Lower lobe of right lung (tissue), 2 donors: Measurements from ENCODE around the gene PPM1J. TPM values are rescaled to one million over a fixed set of nuclear protein-coding genes. Genes with fewer than 3 reads are reported as not detected.

ENCODE experiments used
- ATAC-seq, 2 donors: fragments of 200-7000 bp; cut with Tn5 transposase; one replicate each; pipeline ENCODE4 v1.9.1; 2020 to 2022; ENCODE audit warnings: mild to moderate bottlenecking in 2 of 2, moderate library complexity in 2 of 2
- DNase-seq: peaks from one replicate; pipeline ENCODE4 v3.0.0-alpha.2; 2020
- H3K27ac ChIP-seq: fragments of 200-600 bp; one replicate; pipeline ENCODE4 v1.8.0; 2022
- H3K27me3 ChIP-seq: fragments of 200-600 bp; one replicate; pipeline ENCODE4 v1.8.0; 2022; ENCODE audit warnings: low read depth
- H3K36me3 ChIP-seq: fragments of 200-600 bp; one replicate; pipeline ENCODE4 v1.8.0; 2022; ENCODE audit warnings: mild to moderate bottlenecking
- H3K4me1 ChIP-seq: fragments of 200-600 bp; one replicate; pipeline ENCODE4 v1.8.0; 2022
- H3K4me3 ChIP-seq: fragments of 200-600 bp; one replicate; pipeline ENCODE4 v1.8.0; 2022; ENCODE audit warnings: mild to moderate bottlenecking
- H3K9me3 ChIP-seq: fragments of 200-600 bp; one replicate; pipeline ENCODE4 v1.8.0; 2022
- intact Hi-C: fragments of 100-400 bp; cut with DNase I; formaldehyde crosslinking; loops from one replicate; pipeline ENCODE4 v1.11.0; 2022
- total RNA-seq: library from RNA; stranded (reverse); fragmentation: NEBNext Ultra II Directional; extraction: Animal tissue kit (Norgen Biotek cat#: 25700); gene quantifications from one replicate; pipeline ENCODE4 v1.2.1, GENCODE V29; 2021
- TF ChIP-seq, protein P1 (sequence below): fragments of 200-600 bp; IDR thresholded peaks from one replicate; pipeline ENCODE4 v1.8.0; 2022; ENCODE audit warnings: antibody characterized with exemption, mild to moderate bottlenecking
- donor health status: DM: no; HTN: yes; CAD: no; lungs with severe emphysema.

The PPM1J gene
- total RNA-seq, 1 donor from 2014 or later = 0.30 TPM

DNA sequence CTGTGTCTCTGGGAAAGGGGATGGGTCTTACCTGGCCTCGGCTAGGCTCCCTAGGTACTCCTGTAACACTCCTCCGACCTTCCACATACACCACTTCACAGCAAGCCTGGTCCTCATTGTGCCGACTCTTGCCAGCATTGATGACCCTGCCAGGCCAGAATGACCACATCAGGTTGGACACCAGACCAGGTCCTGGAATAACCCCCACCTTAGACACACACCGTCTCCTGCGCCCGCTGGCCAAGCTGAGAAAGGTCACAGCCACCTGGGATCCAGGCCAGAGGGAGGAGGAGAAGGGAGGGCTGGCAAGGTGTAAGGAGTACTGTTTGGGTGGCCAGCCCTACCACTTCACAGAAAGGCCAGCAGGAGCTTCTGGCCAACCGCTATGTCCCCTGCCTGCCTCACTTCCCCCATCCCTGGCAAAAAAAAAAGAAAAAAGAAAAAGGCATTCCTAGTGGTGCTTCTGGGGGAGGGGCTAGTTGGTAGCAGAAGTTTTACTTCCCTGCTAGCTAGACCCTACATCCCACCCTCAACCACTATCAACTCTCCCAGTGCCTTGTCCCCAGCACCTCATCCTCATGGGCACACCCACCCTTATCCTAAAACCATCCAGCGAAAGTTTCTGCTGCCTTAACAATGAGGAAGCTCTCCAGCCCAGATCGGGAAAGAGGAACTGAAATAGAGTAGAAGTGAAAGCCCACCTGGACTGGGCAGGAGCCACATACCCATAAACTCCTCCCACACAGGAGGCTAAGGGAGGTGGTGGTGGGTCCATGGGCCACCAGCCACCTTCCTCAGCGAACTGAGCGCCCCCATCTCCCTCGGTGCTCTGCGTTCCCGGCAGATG lies 1.4 kb downstream of the PPM1J start:
- TF ChIP-seq, protein P1, sequence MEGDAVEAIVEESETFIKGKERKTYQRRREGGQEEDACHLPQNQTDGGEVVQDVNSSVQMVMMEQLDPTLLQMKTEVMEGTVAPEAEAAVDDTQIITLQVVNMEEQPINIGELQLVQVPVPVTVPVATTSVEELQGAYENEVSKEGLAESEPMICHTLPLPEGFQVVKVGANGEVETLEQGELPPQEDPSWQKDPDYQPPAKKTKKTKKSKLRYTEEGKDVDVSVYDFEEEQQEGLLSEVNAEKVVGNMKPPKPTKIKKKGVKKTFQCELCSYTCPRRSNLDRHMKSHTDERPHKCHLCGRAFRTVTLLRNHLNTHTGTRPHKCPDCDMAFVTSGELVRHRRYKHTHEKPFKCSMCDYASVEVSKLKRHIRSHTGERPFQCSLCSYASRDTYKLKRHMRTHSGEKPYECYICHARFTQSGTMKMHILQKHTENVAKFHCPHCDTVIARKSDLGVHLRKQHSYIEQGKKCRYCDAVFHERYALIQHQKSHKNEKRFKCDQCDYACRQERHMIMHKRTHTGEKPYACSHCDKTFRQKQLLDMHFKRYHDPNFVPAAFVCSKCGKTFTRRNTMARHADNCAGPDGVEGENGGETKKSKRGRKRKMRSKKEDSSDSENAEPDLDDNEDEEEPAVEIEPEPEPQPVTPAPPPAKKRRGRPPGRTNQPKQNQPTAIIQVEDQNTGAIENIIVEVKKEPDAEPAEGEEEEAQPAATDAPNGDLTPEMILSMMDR = no peak
- Histone ChIP-seq H3K4me1 (peaks cover 24% of the 10 kb centered on the region), H3K4me3 (peak overlapping the region; percentile 66), H3K27ac (no peak overlapping the region), H3K36me3 (no peaks in the 10 kb centered on the region), H3K27me3 (no peaks in the 10 kb centered on the region), H3K9me3 (no peaks in the 10 kb centered on the region)
- intact Hi-C loops = no loop called here
- DNase-seq (no peak), ATAC-seq (no peak)

DNA sequence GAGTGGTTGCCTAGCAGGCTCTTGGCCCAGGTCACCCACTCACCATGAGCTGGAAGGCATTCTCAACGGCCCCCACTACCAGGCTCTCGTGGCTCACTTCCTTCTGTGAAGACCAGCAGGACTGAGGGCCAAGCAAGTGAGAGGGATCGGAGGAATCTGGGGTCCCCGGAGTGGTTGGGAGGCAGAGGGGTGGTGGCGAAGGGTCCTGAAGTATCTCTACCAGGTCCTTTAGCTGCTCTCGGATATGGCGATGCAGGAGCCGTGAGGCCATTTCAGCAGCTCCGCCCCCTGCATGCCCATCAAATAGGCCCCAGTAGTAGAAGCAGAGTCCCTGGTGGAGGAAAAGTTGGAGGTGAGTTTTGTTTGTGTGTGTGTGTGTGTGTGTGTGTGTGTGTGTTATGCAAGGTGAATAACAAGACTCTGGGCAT lies 2.4 kb downstream of the PPM1J start:
- no peak for ATAC-seq
- no peaks in the 10 kb centered on the region for H3K27me3 ChIP-seq
- no peak overlapping the region for H3K4me3 ChIP-seq
- H3K4me1 ChIP-seq = peaks cover 21% of the 10 kb centered on the region
- no peak for DNase-seq
- H3K9me3 ChIP-seq = no peaks in the 10 kb centered on the region
- H3K27ac ChIP-seq = no peak overlapping the region
- intact Hi-C loops = no loop called here
- TF ChIP-seq, protein P1 = no peak
- no peaks in the 10 kb centered on the region for H3K36me3 ChIP-seq

DNA sequence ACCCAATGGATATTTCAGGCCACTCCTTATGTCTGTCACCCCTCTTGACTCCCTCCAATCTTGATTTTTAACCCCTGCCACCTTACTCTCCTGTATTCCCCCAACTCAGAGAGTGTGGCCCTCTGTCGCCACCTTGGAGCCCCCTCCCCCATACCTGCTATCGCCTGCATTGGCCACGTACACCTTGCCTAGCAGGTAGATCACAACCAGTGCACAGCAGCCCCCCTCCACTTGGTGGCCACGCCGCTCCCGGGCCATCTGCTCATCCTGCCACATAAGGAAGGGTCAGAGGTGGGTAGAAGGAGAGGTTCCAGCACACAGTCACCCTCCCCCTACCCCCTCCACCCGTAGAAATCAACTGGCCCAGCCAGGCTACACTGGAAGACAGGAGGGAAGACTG lies 2.9 kb downstream of the PPM1J start:
- TF ChIP-seq, protein P1 = no peak
- Histone ChIP-seq H3K27ac (no peak overlapping the region), H3K27me3 (no peaks in the 10 kb centered on the region), H3K4me3 (no peak overlapping the region), H3K4me1 (peaks cover 21% of the 10 kb centered on the region), H3K36me3 (no peaks in the 10 kb centered on the region), H3K9me3 (no peaks in the 10 kb centered on the region)
- DNase-seq (no peak), ATAC-seq (no peak)
- intact Hi-C loops = no loop called here

DNA sequence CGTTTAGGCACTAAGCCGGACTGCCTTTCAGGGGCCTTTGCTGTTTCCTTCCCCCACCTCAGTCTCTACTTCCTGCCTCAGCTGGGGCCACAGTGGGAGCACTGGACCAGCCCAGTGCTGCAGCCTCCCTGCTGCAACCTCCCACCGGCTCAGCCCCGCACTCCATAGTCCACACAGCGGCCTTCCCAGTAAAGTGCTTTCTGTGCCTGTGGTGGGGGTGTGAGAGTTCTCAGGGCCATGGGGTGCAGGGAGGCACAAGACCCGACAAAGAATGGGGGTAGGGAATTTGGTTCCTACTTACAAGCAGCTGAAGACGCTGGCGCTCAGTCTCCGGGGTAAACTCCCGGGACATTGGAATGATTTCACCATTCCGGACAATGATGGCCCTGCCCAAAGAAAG lies 3.5 kb downstream of the PPM1J start:
- ATAC-seq (no peak), DNase-seq (no peak)
- H3K4me3 ChIP-seq = no peak overlapping the region
- H3K36me3 ChIP-seq = no peaks in the 10 kb centered on the region
- intact Hi-C loops = no loop called here
- H3K27me3 ChIP-seq = no peaks in the 10 kb centered on the region
- no peak overlapping the region for H3K27ac ChIP-seq
- H3K9me3 ChIP-seq = no peaks in the 10 kb centered on the region
- TF ChIP-seq, protein P1 = no peak
- peaks cover 21% of the 10 kb centered on the region for H3K4me1 ChIP-seq

DNA sequence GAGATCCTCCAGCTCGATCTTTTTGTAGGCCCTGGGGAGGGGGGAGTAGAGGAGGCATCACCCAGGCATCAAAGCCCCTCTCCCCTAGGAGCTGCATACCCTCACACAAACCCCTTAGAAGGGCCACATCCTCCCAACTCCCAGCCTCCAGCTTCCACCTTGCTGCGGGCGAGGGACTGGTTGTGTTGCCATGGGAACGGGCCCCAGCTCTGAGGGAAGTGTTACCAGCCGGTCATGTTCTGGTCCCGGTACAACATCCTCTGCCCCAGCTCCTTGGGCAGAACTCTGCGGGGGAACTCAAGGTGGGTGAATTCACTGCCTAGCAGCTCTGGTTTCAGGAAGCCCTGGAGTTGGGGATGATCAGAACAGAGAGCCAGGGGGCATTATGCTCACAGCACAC lies 4.1 kb downstream of the PPM1J start:
- intact Hi-C loops = no loop called here
- H3K36me3 ChIP-seq = no peaks in the 10 kb centered on the region
- ATAC-seq (no peak), DNase-seq (no peak)
- TF ChIP-seq, protein P1 = no peak
- H3K9me3 ChIP-seq = no peaks in the 10 kb centered on the region
- no peak overlapping the region for H3K27ac ChIP-seq
- H3K4me3 ChIP-seq = no peak overlapping the region
- H3K4me1 ChIP-seq = peaks cover 20% of the 10 kb centered on the region
- no peaks in the 10 kb centered on the region for H3K27me3 ChIP-seq
